Ishikawa (cell line): ENCODE results near the gene RASA2.

Experiments used
- CEBPB ChIP-seq: IDR thresholded peaks from 2 replicates; pipeline ENCODE4 v1.6.1; 2012
- CREB1 ChIP-seq: IDR thresholded peaks from 2 replicates; pipeline ENCODE4 v1.6.1; 2012; ENCODE audit warnings: low read depth
- EGR1 ChIP-seq: IDR thresholded peaks from 2 replicates; pipeline ENCODE4 v1.6.1; 2012
- EP300 ChIP-seq: IDR thresholded peaks from 2 replicates; pipeline ENCODE4 v1.6.1; 2012; ENCODE audit warnings: borderline replicate concordance
- FOXM1 ChIP-seq: IDR thresholded peaks from 2 replicates; pipeline ENCODE4 v1.6.1; 2012; ENCODE audit warnings: low read depth, borderline replicate concordance
- NFIC ChIP-seq: IDR thresholded peaks from 2 replicates; pipeline ENCODE4 v1.6.1; 2012
- RAD21 ChIP-seq: IDR thresholded peaks from 2 replicates; pipeline ENCODE4 v1.6.1; 2012; ENCODE audit warnings: low read depth
- TAF1 ChIP-seq: IDR thresholded peaks from 2 replicates; pipeline ENCODE4 v1.6.1; 2012; ENCODE audit warnings: low read depth, mild to moderate bottlenecking
- TCF12 ChIP-seq: IDR thresholded peaks from 2 replicates; pipeline ENCODE4 v1.6.1; 2012; ENCODE audit warnings: low read depth
- TEAD4 ChIP-seq: IDR thresholded peaks from 2 replicates; pipeline ENCODE4 v1.6.1; 2012
- USF1 ChIP-seq: IDR thresholded peaks from 2 replicates; pipeline ENCODE4 v1.6.1; 2012
- YY1 ChIP-seq: IDR thresholded peaks from 2 replicates; pipeline ENCODE4 v1.6.1; 2012; ENCODE audit warnings: low read depth
- ZBTB7A ChIP-seq: IDR thresholded peaks from 2 replicates; pipeline ENCODE4 v1.6.1; 2012; ENCODE audit warnings: low read depth
- TF ChIP-seq, protein P1 (sequence below): IDR thresholded peaks from 2 replicates; pipeline ENCODE4 v1.6.1; 2012; ENCODE audit warnings: low read depth, mild to moderate bottlenecking
- TF ChIP-seq, protein P2 (sequence below): IDR thresholded peaks from 2 replicates; pipeline ENCODE4 v1.6.1; 2012

RASA2 gene

GRCh38 chr3:141449424-141449823 lies 37.4 kb upstream of the RASA2 start:
- TF ChIP-seq ZBTB7A (no peak), NFIC (no peak), TAF1 (no peak), EP300 (no peak), CREB1 (no peak), TCF12 (no peak), USF1 (no peak), CEBPB (no peak), TEAD4 (no peak)
- TF ChIP-seq, protein P1, sequence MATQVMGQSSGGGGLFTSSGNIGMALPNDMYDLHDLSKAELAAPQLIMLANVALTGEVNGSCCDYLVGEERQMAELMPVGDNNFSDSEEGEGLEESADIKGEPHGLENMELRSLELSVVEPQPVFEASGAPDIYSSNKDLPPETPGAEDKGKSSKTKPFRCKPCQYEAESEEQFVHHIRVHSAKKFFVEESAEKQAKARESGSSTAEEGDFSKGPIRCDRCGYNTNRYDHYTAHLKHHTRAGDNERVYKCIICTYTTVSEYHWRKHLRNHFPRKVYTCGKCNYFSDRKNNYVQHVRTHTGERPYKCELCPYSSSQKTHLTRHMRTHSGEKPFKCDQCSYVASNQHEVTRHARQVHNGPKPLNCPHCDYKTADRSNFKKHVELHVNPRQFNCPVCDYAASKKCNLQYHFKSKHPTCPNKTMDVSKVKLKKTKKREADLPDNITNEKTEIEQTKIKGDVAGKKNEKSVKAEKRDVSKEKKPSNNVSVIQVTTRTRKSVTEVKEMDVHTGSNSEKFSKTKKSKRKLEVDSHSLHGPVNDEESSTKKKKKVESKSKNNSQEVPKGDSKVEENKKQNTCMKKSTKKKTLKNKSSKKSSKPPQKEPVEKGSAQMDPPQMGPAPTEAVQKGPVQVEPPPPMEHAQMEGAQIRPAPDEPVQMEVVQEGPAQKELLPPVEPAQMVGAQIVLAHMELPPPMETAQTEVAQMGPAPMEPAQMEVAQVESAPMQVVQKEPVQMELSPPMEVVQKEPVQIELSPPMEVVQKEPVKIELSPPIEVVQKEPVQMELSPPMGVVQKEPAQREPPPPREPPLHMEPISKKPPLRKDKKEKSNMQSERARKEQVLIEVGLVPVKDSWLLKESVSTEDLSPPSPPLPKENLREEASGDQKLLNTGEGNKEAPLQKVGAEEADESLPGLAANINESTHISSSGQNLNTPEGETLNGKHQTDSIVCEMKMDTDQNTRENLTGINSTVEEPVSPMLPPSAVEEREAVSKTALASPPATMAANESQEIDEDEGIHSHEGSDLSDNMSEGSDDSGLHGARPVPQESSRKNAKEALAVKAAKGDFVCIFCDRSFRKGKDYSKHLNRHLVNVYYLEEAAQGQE = no peak
- TF ChIP-seq, protein P2, sequence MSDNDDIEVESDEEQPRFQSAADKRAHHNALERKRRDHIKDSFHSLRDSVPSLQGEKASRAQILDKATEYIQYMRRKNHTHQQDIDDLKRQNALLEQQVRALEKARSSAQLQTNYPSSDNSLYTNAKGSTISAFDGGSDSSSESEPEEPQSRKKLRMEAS = no peak

GRCh38 chr3:141450727-141451375 lies 36.0 kb upstream of the RASA2 start:
- no peak for TF ChIP-seq USF1
- TF ChIP-seq, protein P2 = no peak
- TF ChIP-seq EP300 = no peak
- no peak for TF ChIP-seq TEAD4

- TF ChIP-seq TEAD4 (no peak), CREB1 (no peak), YY1 (no peak), EGR1 (no peak), RAD21 (peak; percentile 86), CEBPB (no peak)
- TF ChIP-seq, protein P1 = no peak
- TF ChIP-seq, protein P2 = no peak
These were observed 34.8 kb upstream of the RASA2 start for GRCh38 chr3:141452045-141452444.

DNA sequence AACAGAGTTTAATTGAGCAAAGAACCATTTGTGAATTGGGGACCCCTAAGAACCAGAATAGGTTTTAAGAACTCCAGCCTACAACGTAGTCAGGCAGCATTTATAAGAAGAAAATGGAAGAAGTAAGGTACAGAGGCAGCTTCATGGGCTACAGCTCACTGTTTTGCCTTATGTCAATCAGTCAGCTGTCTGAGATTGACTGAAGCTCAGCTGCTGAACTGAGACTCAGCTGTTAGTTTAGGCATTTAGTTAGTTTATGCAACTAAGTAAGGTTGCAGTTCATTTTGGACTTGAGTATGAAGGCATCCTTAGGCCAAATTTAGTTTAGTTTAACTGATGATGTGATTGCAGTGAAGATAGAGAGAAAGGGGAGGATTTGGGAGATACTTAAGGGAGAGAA lies 34.1 kb upstream of the RASA2 start:
- TF ChIP-seq FOXM1 (no peak), CEBPB (no peak), USF1 (no peak), EGR1 (no peak), TCF12 (no peak), NFIC (no peak)

- TF ChIP-seq NFIC (no peak), ZBTB7A (no peak), EGR1 (no peak), CREB1 (no peak), CEBPB (no peak), RAD21 (no peak)
These were observed 32.8 kb upstream of the RASA2 start for GRCh38 chr3:141454054-141454453.

GRCh38 chr3:141454906-141455602 lies 31.8 kb upstream of the RASA2 start:
- TF ChIP-seq RAD21 = peak; percentile 70
- TF ChIP-seq EGR1 = no peak
